ENCODE results near the gene FNDC3B. TPM values are rescaled to one million over a fixed set of nuclear protein-coding genes. Genes with fewer than 3 reads are reported as not detected.

The FNDC3B gene
- total and polyA plus RNA-seq, 2 donors: 11.0 to 11.9 TPM

DNA sequence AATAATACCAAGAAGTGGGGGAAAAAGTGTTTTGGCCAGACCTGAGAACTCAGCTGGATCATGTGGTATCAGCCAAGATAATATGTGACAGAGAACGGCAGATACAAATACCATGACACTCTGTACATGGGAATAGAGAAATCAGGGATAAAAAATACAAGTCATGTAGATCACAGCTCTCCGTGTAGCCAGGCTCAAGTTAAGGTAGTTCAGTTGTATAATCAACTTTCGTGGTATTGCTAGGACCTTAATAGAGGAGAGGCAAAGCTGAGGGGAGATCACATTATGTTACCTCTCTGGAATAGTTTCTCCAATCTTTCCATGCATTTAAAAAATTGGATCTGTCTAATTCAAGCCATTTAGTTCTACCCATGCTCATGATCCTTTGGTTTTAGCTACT is 229.0 kb downstream of the FNDC3B start:
- no peaks in the 10 kb centered on the region for H3K9me3 ChIP-seq (ENCODE audit: control insufficient read depth in 2 of 2, insufficient read depth in 1 of 2, low read length in 1 of 2)
- no peak overlapping the region for H3K27ac ChIP-seq (ENCODE audit: low read depth in 1 of 2, low read length in 1 of 2)
- H3K4me1 ChIP-seq (ENCODE audit: control insufficient read depth in 2 of 2, insufficient read depth in 2 of 2, low read length in 2 of 2): no peaks in the 10 kb centered on the region
- no peaks in the 10 kb centered on the region for H3K36me3 ChIP-seq (ENCODE audit: control insufficient read depth in 2 of 2, insufficient read depth in 2 of 2, low read length in 1 of 2)
- DNase-seq (ENCODE audit: low read depth in 6 of 9, low spot score in 9 of 9): no peak
- 94% methylated on average over 3 of the region's 3 CpGs for WGBS
- no peak overlapping the region for H3K4me3 ChIP-seq (ENCODE audit: low read length in 2 of 2)
- no peaks in the 10 kb centered on the region for H3K27me3 ChIP-seq (ENCODE audit: control insufficient read depth in 2 of 2, insufficient read depth in 1 of 2, low read length in 1 of 2)

DNA sequence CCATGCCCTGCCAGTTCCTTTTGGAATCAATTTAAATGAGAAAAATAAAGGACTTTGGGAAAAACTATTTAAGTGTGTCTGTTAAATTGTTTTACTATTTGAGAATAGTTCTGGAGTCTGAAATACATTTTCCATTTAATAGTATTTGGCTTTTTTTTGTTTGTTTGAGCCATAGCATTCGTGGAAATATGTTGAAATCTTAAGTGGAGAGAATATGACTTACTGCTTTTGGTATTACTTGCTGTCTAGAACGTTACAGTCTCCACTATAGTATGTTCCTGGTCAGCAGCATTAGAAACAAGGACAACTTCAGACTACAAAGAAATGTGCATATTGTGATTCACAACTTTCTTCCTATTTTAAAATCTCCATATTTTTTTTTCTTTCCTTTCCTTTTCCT is 229.5 kb downstream of the FNDC3B start:
- WGBS: 97% methylated on average over 2 of the region's 2 CpGs
- H3K9me3 ChIP-seq (ENCODE audit: control insufficient read depth in 2 of 2, insufficient read depth in 1 of 2, low read length in 1 of 2): no peaks in the 10 kb centered on the region
- no peaks in the 10 kb centered on the region for H3K4me1 ChIP-seq (ENCODE audit: control insufficient read depth in 2 of 2, insufficient read depth in 2 of 2, low read length in 2 of 2)
- H3K4me3 ChIP-seq (ENCODE audit: low read length in 2 of 2): no peak overlapping the region
- no peak overlapping the region for H3K27ac ChIP-seq (ENCODE audit: low read depth in 1 of 2, low read length in 1 of 2)
- no peaks in the 10 kb centered on the region for H3K36me3 ChIP-seq (ENCODE audit: control insufficient read depth in 2 of 2, insufficient read depth in 2 of 2, low read length in 1 of 2)
- H3K27me3 ChIP-seq (ENCODE audit: control insufficient read depth in 2 of 2, insufficient read depth in 1 of 2, low read length in 1 of 2): no peaks in the 10 kb centered on the region
- DNase-seq (ENCODE audit: low read depth in 6 of 9, low spot score in 9 of 9): no peak

DNA sequence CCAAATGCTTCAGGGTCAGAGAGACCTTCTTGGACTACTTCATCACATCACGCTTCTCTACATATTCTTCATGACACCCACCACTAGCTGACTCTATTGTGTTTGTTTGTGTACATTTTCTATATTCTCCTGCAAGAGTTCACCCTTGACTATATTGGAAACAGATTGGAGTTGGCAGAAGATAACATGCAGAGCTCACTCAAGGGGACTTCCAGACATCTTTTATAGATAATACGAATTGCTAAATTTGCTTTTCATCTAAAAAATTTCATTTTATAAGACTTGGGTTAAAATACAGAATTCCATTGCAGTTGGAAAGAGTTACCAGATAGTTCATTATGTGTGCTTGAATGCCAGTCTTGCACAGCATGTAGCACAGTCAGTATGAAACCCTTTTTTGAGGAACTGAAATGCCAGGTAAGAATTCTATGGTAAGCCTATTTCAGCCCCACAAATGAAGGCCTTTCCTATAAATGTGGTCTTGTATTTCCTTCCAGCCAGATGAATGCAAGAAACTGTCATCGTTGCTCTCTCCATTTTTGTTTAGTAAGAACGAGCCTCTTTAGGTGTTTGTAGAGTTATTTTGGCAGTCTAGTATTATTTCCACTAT is 231.3 kb downstream of the FNDC3B start:
- Histone ChIP-seq H3K4me3 (ENCODE audit: low read length in 2 of 2) (no peak overlapping the region), H3K36me3 (ENCODE audit: control insufficient read depth in 2 of 2, insufficient read depth in 2 of 2, low read length in 1 of 2) (no peaks in the 10 kb centered on the region), H3K4me1 (ENCODE audit: control insufficient read depth in 2 of 2, insufficient read depth in 2 of 2, low read length in 2 of 2) (no peaks in the 10 kb centered on the region), H3K27me3 (ENCODE audit: control insufficient read depth in 2 of 2, insufficient read depth in 1 of 2, low read length in 1 of 2) (no peaks in the 10 kb centered on the region), H3K9me3 (ENCODE audit: control insufficient read depth in 2 of 2, insufficient read depth in 1 of 2, low read length in 1 of 2) (no peaks in the 10 kb centered on the region), H3K27ac (ENCODE audit: low read depth in 1 of 2, low read length in 1 of 2) (no peak overlapping the region)
- 94% methylated on average over 4 of the region's 4 CpGs for WGBS
- no peak for DNase-seq (ENCODE audit: low read depth in 6 of 9, low spot score in 9 of 9)

DNA sequence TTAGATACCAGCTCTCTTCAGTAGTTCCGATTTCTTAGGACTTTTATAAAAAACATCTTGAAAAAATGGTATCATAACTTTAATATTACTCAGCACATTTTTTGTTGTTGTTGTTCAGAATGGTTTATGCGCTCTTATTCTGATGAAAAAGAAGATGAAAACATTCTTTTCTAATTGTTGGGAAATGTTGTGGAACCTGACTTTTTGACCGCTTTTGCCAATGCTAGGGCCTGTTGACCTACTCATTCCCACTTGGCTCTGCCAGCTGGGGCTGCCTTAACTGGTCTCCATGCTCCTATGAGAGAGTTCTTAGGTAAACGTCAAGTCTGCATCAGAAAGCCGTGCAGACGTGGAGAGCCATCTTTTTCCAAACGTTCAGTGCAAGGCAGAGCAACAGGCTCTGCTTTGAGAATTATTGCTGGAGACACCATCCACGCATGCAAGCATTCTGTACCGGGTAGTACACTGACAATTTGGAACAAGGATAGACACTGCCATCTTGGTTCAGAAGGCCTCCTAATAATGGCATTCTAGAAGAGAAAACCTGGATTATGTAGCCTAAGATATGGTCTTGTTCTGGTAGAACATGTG is 232.1 kb downstream of the FNDC3B start:
- Histone ChIP-seq H3K4me3 (ENCODE audit: low read length in 2 of 2) (no peak overlapping the region), H3K27me3 (ENCODE audit: control insufficient read depth in 2 of 2, insufficient read depth in 1 of 2, low read length in 1 of 2) (no peaks in the 10 kb centered on the region), H3K9me3 (ENCODE audit: control insufficient read depth in 2 of 2, insufficient read depth in 1 of 2, low read length in 1 of 2) (no peaks in the 10 kb centered on the region), H3K4me1 (ENCODE audit: control insufficient read depth in 2 of 2, insufficient read depth in 2 of 2, low read length in 2 of 2) (no peaks in the 10 kb centered on the region), H3K27ac (ENCODE audit: low read depth in 1 of 2, low read length in 1 of 2) (no peak overlapping the region), H3K36me3 (ENCODE audit: control insufficient read depth in 2 of 2, insufficient read depth in 2 of 2, low read length in 1 of 2) (no peaks in the 10 kb centered on the region)
- WGBS: 97% methylated on average over 9 of the region's 9 CpGs
- DNase-seq (ENCODE audit: low read depth in 6 of 9, low spot score in 9 of 9): no peak

DNA sequence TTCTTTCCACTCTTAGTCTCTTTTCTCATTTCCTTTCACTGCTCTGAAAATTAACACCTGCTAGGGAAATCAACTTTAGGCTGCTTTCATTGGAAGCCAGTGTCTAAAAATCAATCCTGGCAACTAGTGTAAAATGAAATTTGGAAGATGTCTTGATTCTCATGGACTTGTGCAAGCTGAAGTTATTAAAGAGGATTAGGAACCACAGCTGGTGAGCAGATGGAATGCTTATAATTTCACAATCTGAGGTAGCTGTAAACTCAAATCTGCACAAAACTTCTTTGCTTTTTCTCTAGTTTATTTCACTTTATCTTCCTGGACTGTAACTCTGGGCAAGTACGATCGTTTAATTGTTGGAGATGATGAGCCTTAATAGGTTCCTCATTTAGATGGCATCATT is 233.3 kb downstream of the FNDC3B start:
- H3K36me3 ChIP-seq (ENCODE audit: control insufficient read depth in 2 of 2, insufficient read depth in 2 of 2, low read length in 1 of 2): no peaks in the 10 kb centered on the region
- no peak overlapping the region for H3K27ac ChIP-seq (ENCODE audit: low read depth in 1 of 2, low read length in 1 of 2)
- 98% methylated on average over 2 of the region's 2 CpGs for WGBS
- H3K4me1 ChIP-seq (ENCODE audit: control insufficient read depth in 2 of 2, insufficient read depth in 2 of 2, low read length in 2 of 2): no peaks in the 10 kb centered on the region
- no peak overlapping the region for H3K4me3 ChIP-seq (ENCODE audit: low read length in 2 of 2)
- DNase-seq (ENCODE audit: low read depth in 6 of 9, low spot score in 9 of 9): no peak
- no peaks in the 10 kb centered on the region for H3K27me3 ChIP-seq (ENCODE audit: control insufficient read depth in 2 of 2, insufficient read depth in 1 of 2, low read length in 1 of 2)
- no peaks in the 10 kb centered on the region for H3K9me3 ChIP-seq (ENCODE audit: control insufficient read depth in 2 of 2, insufficient read depth in 1 of 2, low read length in 1 of 2)

DNA sequence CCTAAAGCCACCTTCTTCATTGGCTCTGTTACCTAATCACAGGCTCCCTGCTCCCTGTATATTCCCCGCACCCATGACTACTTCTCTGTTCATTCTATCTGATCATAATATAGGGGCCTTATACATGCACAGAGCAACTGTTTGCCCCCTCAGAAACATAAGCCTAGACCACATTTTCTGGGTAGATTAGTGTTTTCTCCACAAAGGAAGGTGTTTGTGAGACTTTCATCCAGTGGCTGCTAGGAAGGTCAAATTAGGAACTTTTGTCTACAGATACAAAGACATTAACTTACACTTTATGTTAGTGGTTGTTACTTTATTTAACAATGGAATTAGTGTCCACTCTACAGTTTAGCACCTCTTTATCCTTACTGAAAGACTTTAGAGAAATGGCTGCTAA is 234.0 kb downstream of the FNDC3B start:
- H3K27ac ChIP-seq (ENCODE audit: low read depth in 1 of 2, low read length in 1 of 2): no peak overlapping the region
- no peaks in the 10 kb centered on the region for H3K27me3 ChIP-seq (ENCODE audit: control insufficient read depth in 2 of 2, insufficient read depth in 1 of 2, low read length in 1 of 2)
- H3K4me3 ChIP-seq (ENCODE audit: low read length in 2 of 2): no peak overlapping the region
- H3K36me3 ChIP-seq (ENCODE audit: control insufficient read depth in 2 of 2, insufficient read depth in 2 of 2, low read length in 1 of 2): no peaks in the 10 kb centered on the region
- WGBS: 97% methylated on average over 1 of the region's 1 CpG
- DNase-seq (ENCODE audit: low read depth in 6 of 9, low spot score in 9 of 9): no peak
- H3K9me3 ChIP-seq (ENCODE audit: control insufficient read depth in 2 of 2, insufficient read depth in 1 of 2, low read length in 1 of 2): no peaks in the 10 kb centered on the region
- H3K4me1 ChIP-seq (ENCODE audit: control insufficient read depth in 2 of 2, insufficient read depth in 2 of 2, low read length in 2 of 2): no peaks in the 10 kb centered on the region

DNA sequence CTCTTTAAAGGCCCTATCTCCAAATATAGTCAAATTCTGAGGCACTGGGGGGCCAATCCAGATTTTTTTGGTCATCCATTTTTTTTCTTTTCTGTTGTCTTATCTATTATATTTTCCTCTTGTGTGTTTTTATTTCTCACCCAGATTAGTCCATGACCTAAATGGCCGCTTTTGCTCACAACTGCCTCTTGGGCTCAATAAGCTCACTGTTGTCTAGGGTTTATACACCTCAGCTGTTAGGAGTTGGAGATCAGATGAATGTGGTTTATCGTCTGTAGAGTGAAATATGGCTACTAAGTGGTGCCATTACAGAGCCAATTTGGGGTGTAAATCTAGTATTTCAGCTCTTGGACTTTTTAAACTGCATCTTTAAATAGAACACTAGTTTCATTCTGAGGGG is 235.5 kb downstream of the FNDC3B start:
- H3K4me3 ChIP-seq (ENCODE audit: low read length in 2 of 2): no peak overlapping the region
- no peaks in the 10 kb centered on the region for H3K27me3 ChIP-seq (ENCODE audit: control insufficient read depth in 2 of 2, insufficient read depth in 1 of 2, low read length in 1 of 2)
- H3K27ac ChIP-seq (ENCODE audit: low read depth in 1 of 2, low read length in 1 of 2): no peak overlapping the region
- no peak for DNase-seq (ENCODE audit: low read depth in 6 of 9, low spot score in 9 of 9)
- WGBS: 97% methylated on average over 2 of the region's 2 CpGs
- H3K4me1 ChIP-seq (ENCODE audit: control insufficient read depth in 2 of 2, insufficient read depth in 2 of 2, low read length in 2 of 2): no peaks in the 10 kb centered on the region
- no peaks in the 10 kb centered on the region for H3K36me3 ChIP-seq (ENCODE audit: control insufficient read depth in 2 of 2, insufficient read depth in 2 of 2, low read length in 1 of 2)
- H3K9me3 ChIP-seq (ENCODE audit: control insufficient read depth in 2 of 2, insufficient read depth in 1 of 2, low read length in 1 of 2): no peaks in the 10 kb centered on the region

DNA sequence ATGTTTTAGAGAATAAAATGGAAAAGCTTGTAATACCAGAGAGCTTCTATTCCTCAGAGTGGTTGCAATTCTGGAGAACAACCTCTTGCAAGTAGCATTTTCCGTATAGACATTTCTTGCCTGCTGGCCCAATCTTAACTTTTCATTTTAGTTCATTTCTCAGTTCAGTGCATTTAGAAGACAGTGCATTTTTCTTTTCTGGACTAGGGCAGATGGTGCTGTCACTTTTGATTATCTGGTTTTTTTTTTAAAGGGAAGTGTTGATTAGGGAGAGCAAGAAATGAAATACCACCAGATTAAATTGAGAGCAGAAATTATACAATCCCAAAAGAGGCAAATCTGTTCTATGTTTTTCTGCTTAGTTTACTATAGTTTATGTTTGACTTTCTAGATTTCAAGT is 236.2 kb downstream of the FNDC3B start:
- H3K9me3 ChIP-seq (ENCODE audit: control insufficient read depth in 2 of 2, insufficient read depth in 1 of 2, low read length in 1 of 2): no peaks in the 10 kb centered on the region
- WGBS: 94% methylated on average over 1 of the region's 1 CpG
- no peak for DNase-seq (ENCODE audit: low read depth in 6 of 9, low spot score in 9 of 9)
- no peaks in the 10 kb centered on the region for H3K27me3 ChIP-seq (ENCODE audit: control insufficient read depth in 2 of 2, insufficient read depth in 1 of 2, low read length in 1 of 2)
- H3K36me3 ChIP-seq (ENCODE audit: control insufficient read depth in 2 of 2, insufficient read depth in 2 of 2, low read length in 1 of 2): no peaks in the 10 kb centered on the region
- H3K4me1 ChIP-seq (ENCODE audit: control insufficient read depth in 2 of 2, insufficient read depth in 2 of 2, low read length in 2 of 2): no peaks in the 10 kb centered on the region
- H3K27ac ChIP-seq (ENCODE audit: low read depth in 1 of 2, low read length in 1 of 2): no peak overlapping the region
- H3K4me3 ChIP-seq (ENCODE audit: low read length in 2 of 2): no peak overlapping the region

DNA sequence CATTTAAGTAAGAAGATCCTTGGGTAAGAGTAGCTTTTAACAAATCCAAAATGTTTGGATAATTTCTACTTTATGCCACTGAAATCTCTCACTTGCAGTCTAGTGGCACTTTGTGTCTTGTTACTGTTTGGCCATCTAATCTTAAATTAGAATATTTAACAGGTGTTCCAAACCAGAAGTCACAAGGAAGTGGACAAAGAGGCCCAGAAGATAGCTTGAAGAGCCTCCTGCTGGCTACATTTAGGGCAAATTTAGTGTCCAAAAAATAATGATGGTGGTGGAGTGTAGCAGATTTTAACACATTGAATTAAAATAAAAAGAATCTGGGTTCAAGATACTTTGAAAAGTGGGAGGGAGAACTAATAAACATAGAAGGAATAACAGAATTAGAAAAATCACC is 236.7 kb downstream of the FNDC3B start:
- Histone ChIP-seq H3K36me3 (ENCODE audit: control insufficient read depth in 2 of 2, insufficient read depth in 2 of 2, low read length in 1 of 2) (no peaks in the 10 kb centered on the region), H3K27ac (ENCODE audit: low read depth in 1 of 2, low read length in 1 of 2) (no peak overlapping the region), H3K9me3 (ENCODE audit: control insufficient read depth in 2 of 2, insufficient read depth in 1 of 2, low read length in 1 of 2) (no peaks in the 10 kb centered on the region), H3K27me3 (ENCODE audit: control insufficient read depth in 2 of 2, insufficient read depth in 1 of 2, low read length in 1 of 2) (no peaks in the 10 kb centered on the region), H3K4me1 (ENCODE audit: control insufficient read depth in 2 of 2, insufficient read depth in 2 of 2, low read length in 2 of 2) (no peaks in the 10 kb centered on the region), H3K4me3 (ENCODE audit: low read length in 2 of 2) (no peak overlapping the region)
- DNase-seq (ENCODE audit: low read depth in 6 of 9, low spot score in 9 of 9): no peak

Measured in thymus (tissue), 11 donors.